Esophagus squamous epithelium (tissue), 5 donors: Measurements from ENCODE around the gene POU2F2. TPM values are rescaled to one million over a fixed set of nuclear protein-coding genes. Genes with fewer than 3 reads are reported as not detected.

Experiments
- DNase-seq: peaks from one replicate; lab custom pipeline; 2025; lab: John Stamatoyannopoulos, UW
- H3K27ac ChIP-seq, 4 donors: fragments of 200-600 bp; sonication (generic); one replicate each; pipeline ENCODE4 v1.5.1; 2016 to 2019; ENCODE audit warnings: mild to moderate bottlenecking in 1 of 4
- H3K27me3 ChIP-seq, 4 donors: fragments of 200-600 bp; sonication (generic); 1 replicate in 3 of 4; 2 replicates in 1 of 4; pipeline versions ENCODE4 v1.5.1 to v1.6.0; 2017 to 2021; ENCODE audit warnings: antibody characterized with exemption in 1 of 4
- H3K36me3 ChIP-seq, 3 donors: fragments of 200-600 bp; sonication (generic); one replicate each; pipeline ENCODE4 v1.5.1; 2016 to 2019
- H3K4me1 ChIP-seq, 3 donors: fragments of 200-600 bp; sonication (generic); one replicate each; pipeline ENCODE4 v1.5.1; 2017 to 2019
- H3K4me3 ChIP-seq, 4 donors: fragments of 200-600 bp; sonication (generic); 1 replicate in 3 of 4; 2 replicates in 1 of 4; pipeline ENCODE4 v1.5.1; 2016 to 2019; ENCODE audit warnings: mild to moderate bottlenecking in 2 of 4, moderate library complexity in 1 of 4
- H3K9me3 ChIP-seq, 3 donors: fragments of 200-600 bp; sonication (generic); one replicate each; pipeline ENCODE4 v1.5.1; 2016 to 2019
- POLR2A ChIP-seq, 4 donors: fragments of 450-650 bp; IDR thresholded peaks; one replicate each; pipeline ENCODE4 v1.6.1; 2017; ENCODE audit warnings: antibody characterized with exemption in 4 of 4, mild to moderate bottlenecking in 4 of 4, moderate library complexity in 3 of 4
- WGBS, 2 donors: methylation state at CpG; one replicate each; pipeline ENCODE4 v1.1.5; 2018; 5-methylcytosine and 5-hydroxymethylcytosine counted together
- intact Hi-C: fragments of 100-400 bp; cut with DNase I; formaldehyde crosslinking; loops from one replicate; pipeline ENCODE4 v1.15.0; 2022
- total RNA-seq, 4 donors: library from RNA; depleted of rRNA; stranded (reverse); fragments of >200 nt; gene quantifications; one replicate each; pipeline ENCODE4 v1.1.0, GENCODE V29; 2016
- TF ChIP-seq, protein P1 (sequence below), 6 experiments: fragments of 450-650 bp in 4 of 6; fragments of 200-600 bp in 2 of 6; sonication (generic) in 2 of 6; IDR thresholded peaks; one replicate each; pipeline ENCODE4 v1.5.1; 2016 to 2019; ENCODE audit warnings: antibody characterized with exemption in 6 of 6, mild to moderate bottlenecking in 4 of 6, moderate library complexity in 4 of 6
- donor health status: DM: yes; HTN: yes; CAD: no.

POU2F2 gene
- total RNA-seq, 4 donors from 2014 or later: 0.18 to 0.67 (median 0.57) TPM; not detected in 1

DNA sequence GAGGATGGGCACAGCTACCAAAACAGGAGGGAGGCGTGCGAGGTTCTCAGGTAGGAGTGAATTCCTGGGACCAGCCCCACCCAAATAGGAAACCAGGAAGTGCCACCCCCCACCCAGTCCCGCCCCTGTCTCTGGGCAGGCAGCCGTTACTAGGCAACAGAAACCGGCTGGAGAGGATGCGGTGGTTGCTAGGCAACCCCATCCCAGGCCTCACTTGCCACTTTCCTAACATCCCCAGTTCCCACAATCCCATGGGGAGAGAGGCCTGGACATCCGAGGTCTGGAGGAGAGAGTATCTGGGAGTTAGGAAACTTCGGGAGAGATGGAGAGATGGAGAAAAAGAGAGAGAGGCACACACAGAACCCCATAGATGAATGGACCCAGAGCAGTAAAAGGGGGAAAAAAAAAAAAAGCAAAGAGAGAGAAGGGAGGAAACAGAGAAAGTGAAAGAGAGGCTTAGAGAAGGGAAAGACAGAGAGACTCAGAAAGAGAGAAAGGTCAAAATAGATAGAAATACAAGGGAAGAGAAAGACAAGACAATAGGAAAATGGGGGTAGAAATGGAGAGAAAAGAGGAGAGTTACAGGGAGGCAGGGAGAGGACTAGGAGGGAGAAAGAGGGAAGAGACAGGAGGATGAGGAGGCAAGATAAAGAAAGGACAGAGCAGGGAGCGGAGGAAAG is 66.0 kb downstream of the POU2F2 start:
- Histone ChIP-seq H3K27me3 (peaks cover 0 to 54% (median 2%) of the 10 kb centered on the region in 4 donors), H3K27ac (no peak overlapping the region), H3K36me3 (peaks cover 0 to 5% (median 0%) of the 10 kb centered on the region in 3 donors), H3K4me3 (no peak overlapping the region), H3K9me3 (no peaks in the 10 kb centered on the region), H3K4me1 (peaks cover 0 to 21% (median 0%) of the 10 kb centered on the region in 3 donors)
- DNase-seq: no peak
- TF ChIP-seq, protein P1, sequence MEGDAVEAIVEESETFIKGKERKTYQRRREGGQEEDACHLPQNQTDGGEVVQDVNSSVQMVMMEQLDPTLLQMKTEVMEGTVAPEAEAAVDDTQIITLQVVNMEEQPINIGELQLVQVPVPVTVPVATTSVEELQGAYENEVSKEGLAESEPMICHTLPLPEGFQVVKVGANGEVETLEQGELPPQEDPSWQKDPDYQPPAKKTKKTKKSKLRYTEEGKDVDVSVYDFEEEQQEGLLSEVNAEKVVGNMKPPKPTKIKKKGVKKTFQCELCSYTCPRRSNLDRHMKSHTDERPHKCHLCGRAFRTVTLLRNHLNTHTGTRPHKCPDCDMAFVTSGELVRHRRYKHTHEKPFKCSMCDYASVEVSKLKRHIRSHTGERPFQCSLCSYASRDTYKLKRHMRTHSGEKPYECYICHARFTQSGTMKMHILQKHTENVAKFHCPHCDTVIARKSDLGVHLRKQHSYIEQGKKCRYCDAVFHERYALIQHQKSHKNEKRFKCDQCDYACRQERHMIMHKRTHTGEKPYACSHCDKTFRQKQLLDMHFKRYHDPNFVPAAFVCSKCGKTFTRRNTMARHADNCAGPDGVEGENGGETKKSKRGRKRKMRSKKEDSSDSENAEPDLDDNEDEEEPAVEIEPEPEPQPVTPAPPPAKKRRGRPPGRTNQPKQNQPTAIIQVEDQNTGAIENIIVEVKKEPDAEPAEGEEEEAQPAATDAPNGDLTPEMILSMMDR (IDR thresholded peaks at IDR 0.05): no peak
- no peak for TF ChIP-seq POLR2A (IDR thresholded peaks at IDR 0.05)
- intact Hi-C loops: no loop called here
- WGBS, 2 donors: 46 to 81% methylated on average over 2 to 4 of the region's 9 CpGs

DNA sequence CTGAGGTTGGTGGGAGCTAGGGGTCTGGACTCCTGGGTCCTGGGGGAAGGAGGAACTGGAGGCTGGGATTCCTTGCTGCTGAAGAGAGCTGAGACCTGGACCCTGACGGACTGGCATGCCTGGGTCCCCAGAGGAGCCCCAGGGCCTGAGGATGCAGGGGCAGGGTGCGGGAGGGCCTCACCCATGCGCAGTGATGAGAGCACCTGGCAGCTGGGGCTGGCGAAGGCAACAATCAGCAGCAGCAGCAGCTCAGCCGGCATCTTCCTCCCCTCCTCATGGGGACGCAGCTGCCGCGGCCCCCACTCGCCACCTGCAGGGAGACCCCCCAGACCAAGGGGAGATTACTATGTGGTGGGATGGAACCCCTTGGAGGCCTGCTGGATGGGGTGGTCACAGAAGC is 66.7 kb downstream of the POU2F2 start:
- Histone ChIP-seq H3K4me1 (peaks cover 0 to 21% (median 0%) of the 10 kb centered on the region in 3 donors), H3K27ac (no peak overlapping the region), H3K36me3 (peaks cover 0 to 5% (median 0%) of the 10 kb centered on the region in 3 donors), H3K4me3 (no peak overlapping the region), H3K9me3 (no peaks in the 10 kb centered on the region), H3K27me3 (peaks cover 0 to 54% (median 2%) of the 10 kb centered on the region in 4 donors)
- no peak for DNase-seq
- intact Hi-C loops: no loop called here
- 100% methylated on average over 3 of the region's 9 CpGs; no CpG with 5 or more reads in 1 of the 2 donors for WGBS, 2 donors
- TF ChIP-seq, protein P1 (IDR thresholded peaks at IDR 0.05): no peak
- no peak for TF ChIP-seq POLR2A (IDR thresholded peaks at IDR 0.05)

DNA sequence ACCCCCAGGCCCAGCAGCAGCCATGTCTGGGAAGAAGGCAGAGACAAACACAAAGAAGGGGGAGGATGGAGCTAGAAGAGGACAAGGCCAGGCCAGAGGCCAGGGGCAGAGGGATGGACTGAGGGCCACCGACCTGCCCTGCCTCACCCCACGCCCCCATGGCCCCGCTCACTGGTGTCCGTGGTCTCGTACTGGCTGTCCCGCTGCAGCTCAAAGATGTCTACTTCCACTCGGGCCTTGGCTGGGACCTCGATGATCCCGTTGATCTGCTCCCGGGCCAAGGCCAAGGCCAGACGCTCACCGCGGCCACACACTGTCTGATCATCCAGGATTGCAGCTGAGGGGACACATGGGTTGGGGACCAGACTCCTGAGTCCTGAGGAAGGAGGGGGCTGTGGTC is 67.2 kb downstream of the POU2F2 start:
- Histone ChIP-seq H3K9me3 (no peaks in the 10 kb centered on the region), H3K4me3 (no peak overlapping the region), H3K27ac (no peak overlapping the region), H3K36me3 (peaks cover 0 to 5% (median 0%) of the 10 kb centered on the region in 3 donors), H3K27me3 (peaks cover 0 to 50% (median 2%) of the 10 kb centered on the region in 4 donors), H3K4me1 (peaks cover 0 to 17% (median 0%) of the 10 kb centered on the region in 3 donors)
- TF ChIP-seq POLR2A (IDR thresholded peaks at IDR 0.05): no peak
- TF ChIP-seq, protein P1 (IDR thresholded peaks at IDR 0.05): no peak
- intact Hi-C loops: no loop called here
- WGBS, 2 donors: 80 to 92% methylated on average over 3 to 4 of the region's 13 CpGs
- DNase-seq: no peak

DNA sequence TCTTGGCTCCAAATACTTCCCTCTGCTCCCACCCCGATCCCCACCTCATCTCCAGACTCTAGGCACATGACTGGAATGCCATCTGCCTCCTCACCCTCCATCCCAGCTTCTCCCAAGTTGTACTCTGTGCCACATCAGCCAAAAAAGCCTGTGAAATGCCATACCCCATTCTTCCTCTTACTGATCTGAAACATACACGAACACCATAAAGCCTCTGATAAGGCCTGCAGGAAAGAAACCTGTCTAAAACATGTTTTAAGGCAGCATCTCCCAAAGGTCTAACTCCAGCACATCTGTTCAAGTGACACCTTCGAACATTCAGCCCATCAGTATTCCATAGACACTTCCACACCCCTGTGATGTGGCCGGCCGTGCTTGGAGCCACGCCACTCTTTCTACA is 67.8 kb downstream of the POU2F2 start:
- intact Hi-C loops: no loop called here
- Histone ChIP-seq H3K4me1 (peaks cover 0 to 10% (median 0%) of the 10 kb centered on the region in 3 donors), H3K36me3 (peaks cover 0 to 5% (median 0%) of the 10 kb centered on the region in 3 donors), H3K4me3 (no peak overlapping the region), H3K27me3 (peaks cover 0 to 44% (median 2%) of the 10 kb centered on the region in 4 donors), H3K27ac (no peak overlapping the region), H3K9me3 (no peaks in the 10 kb centered on the region)
- WGBS, 2 donors: 85% methylated on average over 6 of the region's 6 CpGs
- DNase-seq: no peak
- no peak for TF ChIP-seq POLR2A (IDR thresholded peaks at IDR 0.05)

DNA sequence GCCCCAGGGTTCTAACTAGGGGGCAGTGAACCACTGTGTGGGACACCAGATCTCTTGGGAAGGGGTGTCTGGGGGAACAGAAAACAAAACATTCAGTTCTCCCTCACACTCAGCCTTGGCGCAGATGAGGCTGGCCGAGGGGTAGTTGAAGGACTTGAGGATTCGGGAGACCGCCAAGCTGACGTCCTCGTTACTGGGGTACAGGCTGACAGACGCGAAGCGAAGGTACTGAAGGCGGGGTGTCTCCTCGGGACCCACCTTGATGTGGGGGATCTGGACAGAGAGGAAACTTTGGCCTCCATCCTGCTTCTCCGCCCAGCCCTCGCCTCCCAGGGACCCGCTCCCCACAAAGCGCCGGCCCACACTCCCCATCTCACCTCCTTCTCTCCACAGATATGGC is 69.9 kb downstream of the POU2F2 start:
- H3K4me3 ChIP-seq: no peak overlapping the region
- H3K36me3 ChIP-seq: peaks cover 0 to 5% (median 0%) of the 10 kb centered on the region in 3 donors
- H3K4me1 ChIP-seq: peaks cover 0 to 11% (median 8%) of the 10 kb centered on the region in 3 donors
- intact Hi-C loops: no loop called here
- H3K27me3 ChIP-seq: peaks cover 0 to 23% (median 0%) of the 10 kb centered on the region in 4 donors
- WGBS, 2 donors: 95 to 96% methylated on average over 10 of the region's 16 CpGs
- no peak for TF ChIP-seq POLR2A (IDR thresholded peaks at IDR 0.05)
- TF ChIP-seq, protein P1 (IDR thresholded peaks at IDR 0.05): no peak
- no peak overlapping the region for H3K27ac ChIP-seq
- no peak for DNase-seq
- no peaks in the 10 kb centered on the region for H3K9me3 ChIP-seq
